GM19193 (cell line): ENCODE results near the gene FHOD3.

Source experiments
- POLR2A ChIP-seq: IDR thresholded peaks from 4 replicates; pipeline ENCODE4 v1.6.1; 2011; ENCODE audit not compliant: insufficient read depth, insufficient read length; ENCODE audit errors: extremely low read depth

Gene FHOD3

GRCh38 chr18:36488131-36488530 lies 190.6 kb downstream of the FHOD3 start:
- TF ChIP-seq POLR2A = no peak

GRCh38 chr18:36490897-36491296 lies 193.4 kb downstream of the FHOD3 start:
- TF ChIP-seq POLR2A = no peak

GRCh38 chr18:36492604-36493329 lies 195.3 kb downstream of the FHOD3 start:
- no peak for TF ChIP-seq POLR2A

GRCh38 chr18:36493349-36494159 lies 196.0 kb downstream of the FHOD3 start:
- no peak for TF ChIP-seq POLR2A

- no peak for TF ChIP-seq POLR2A
Measured at GRCh38 chr18:36494160-36494437, 196.6 kb downstream of the FHOD3 start.

GRCh38 chr18:36496022-36496421 lies 198.5 kb downstream of the FHOD3 start:
- TF ChIP-seq POLR2A = no peak

GRCh38 chr18:36499938-36500337 lies 202.4 kb downstream of the FHOD3 start:
- TF ChIP-seq POLR2A = no peak

- no peak for TF ChIP-seq POLR2A
Measured at GRCh38 chr18:36501100-36501499, 203.6 kb downstream of the FHOD3 start.

- TF ChIP-seq POLR2A = no peak
Measured at GRCh38 chr18:36503477-36503876, 206.0 kb downstream of the FHOD3 start.

- TF ChIP-seq POLR2A = no peak
Measured at GRCh38 chr18:36504928-36505327, 207.4 kb downstream of the FHOD3 start.

GRCh38 chr18:36505665-36506064 lies 208.2 kb downstream of the FHOD3 start:
- TF ChIP-seq POLR2A = no peak

GRCh38 chr18:36509646-36510197 lies 212.2 kb downstream of the FHOD3 start:
- TF ChIP-seq POLR2A = no peak

- no peak for TF ChIP-seq POLR2A
Measured at GRCh38 chr18:36511791-36512352, 214.4 kb downstream of the FHOD3 start.

- TF ChIP-seq POLR2A = no peak
Measured at GRCh38 chr18:36513556-36513955, 216.0 kb downstream of the FHOD3 start.

- TF ChIP-seq POLR2A = no peak
Measured at GRCh38 chr18:36514778-36515177, 217.3 kb downstream of the FHOD3 start.

- no peak for TF ChIP-seq POLR2A
Measured at GRCh38 chr18:36516258-36516657, 218.7 kb downstream of the FHOD3 start.
